ENCODE measurements around the gene SCAF4. TPM values are rescaled to one million over a fixed set of nuclear protein-coding genes. Genes with fewer than 3 reads are reported as not detected.

SCAF4 gene
- total and polyA plus RNA-seq, 10 of the 15 experiments (the other 5 are each of a cell fraction or from before 2014, with no cell fraction given), result 4.3 to 49.3 (median 16.0) TPM

DNA sequence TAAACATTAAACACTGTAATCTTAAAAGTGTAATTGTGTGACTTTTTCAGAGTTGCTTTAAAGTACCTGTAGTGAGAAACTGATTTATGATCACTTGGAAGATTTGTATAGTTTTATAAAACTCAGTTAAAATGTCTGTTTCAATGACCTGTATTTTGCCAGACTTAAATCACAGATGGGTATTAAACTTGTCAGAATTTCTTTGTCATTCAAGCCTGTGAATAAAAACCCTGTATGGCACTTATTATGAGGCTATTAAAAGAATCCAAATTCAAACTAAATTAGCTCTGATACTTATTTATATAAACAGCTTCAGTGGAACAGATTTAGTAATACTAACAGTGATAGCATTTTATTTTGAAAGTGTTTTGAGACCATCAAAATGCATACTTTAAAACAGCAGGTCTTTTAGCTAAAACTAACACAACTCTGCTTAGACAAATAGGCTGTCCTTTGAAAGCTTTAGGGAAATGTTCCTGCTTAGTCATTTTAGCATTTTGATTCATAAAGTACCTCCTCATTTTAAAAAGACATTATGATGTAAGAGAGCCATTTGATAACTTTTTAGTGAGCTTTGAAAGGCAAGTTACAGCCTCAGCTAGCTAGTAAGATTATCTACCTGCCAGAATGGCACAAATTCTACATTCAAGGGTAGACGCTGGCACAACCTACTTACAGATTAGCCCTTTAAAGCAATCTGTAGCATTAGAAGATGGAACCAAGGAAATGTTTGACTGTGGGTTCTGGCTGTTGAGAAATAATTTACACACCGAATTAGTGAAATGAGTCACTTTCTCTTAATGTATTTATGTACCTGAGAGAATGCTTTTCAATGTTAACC is 63.0 kb downstream of the SCAF4 start (continued):
- TF ChIP-seq, protein P1, sequence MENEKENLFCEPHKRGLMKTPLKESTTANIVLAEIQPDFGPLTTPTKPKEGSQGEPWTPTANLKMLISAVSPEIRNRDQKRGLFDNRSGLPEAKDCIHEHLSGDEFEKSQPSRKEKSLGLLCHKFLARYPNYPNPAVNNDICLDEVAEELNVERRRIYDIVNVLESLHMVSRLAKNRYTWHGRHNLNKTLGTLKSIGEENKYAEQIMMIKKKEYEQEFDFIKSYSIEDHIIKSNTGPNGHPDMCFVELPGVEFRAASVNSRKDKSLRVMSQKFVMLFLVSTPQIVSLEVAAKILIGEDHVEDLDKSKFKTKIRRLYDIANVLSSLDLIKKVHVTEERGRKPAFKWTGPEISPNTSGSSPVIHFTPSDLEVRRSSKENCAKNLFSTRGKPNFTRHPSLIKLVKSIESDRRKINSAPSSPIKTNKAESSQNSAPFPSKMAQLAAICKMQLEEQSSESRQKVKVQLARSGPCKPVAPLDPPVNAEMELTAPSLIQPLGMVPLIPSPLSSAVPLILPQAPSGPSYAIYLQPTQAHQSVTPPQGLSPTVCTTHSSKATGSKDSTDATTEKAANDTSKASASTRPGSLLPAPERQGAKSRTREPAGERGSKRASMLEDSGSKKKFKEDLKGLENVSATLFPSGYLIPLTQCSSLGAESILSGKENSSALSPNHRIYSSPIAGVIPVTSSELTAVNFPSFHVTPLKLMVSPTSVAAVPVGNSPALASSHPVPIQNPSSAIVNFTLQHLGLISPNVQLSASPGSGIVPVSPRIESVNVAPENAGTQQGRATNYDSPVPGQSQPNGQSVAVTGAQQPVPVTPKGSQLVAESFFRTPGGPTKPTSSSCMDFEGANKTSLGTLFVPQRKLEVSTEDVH (IDR thresholded peaks at IDR 0.05; ENCODE audit: low read depth, partially characterized antibody), result no peak
- TF ChIP-seq POU2F2 (IDR thresholded peaks at IDR 0.05; ENCODE audit: borderline replicate concordance, low read depth, low read length) (no peak), GABPA (IDR thresholded peaks at IDR 0.05; ENCODE audit: low read depth) (peak; percentile 35; the same call in 1 of the 2 replicates), CUX1 (IDR thresholded peaks at IDR 0.05; ENCODE audit: insufficient replicate concordance, low read depth, low read length) (no peak), LARP7 (IDR thresholded peaks at IDR 0.05) (no peak), BCLAF1 (IDR thresholded peaks at IDR 0.05) (no peak), RUNX3 (IDR thresholded peaks at IDR 0.05; ENCODE audit: low read length) (peak; percentile 34; the same call in 1 of the 2 replicates), POLR2AphosphoS5 (IDR thresholded peaks at IDR 0.05; ENCODE audit: low read length) (peak; percentile 24; the same call in 1 of the 2 replicates), PAX8 (IDR thresholded peaks at IDR 0.05) (no peak), ZNF207 (IDR thresholded peaks at IDR 0.05; ENCODE audit: borderline replicate concordance) (no peak), FOXK2 (IDR thresholded peaks at IDR 0.05) (no peak), ATF7 (IDR thresholded peaks at IDR 0.05; ENCODE audit: low read depth) (peak; percentile 27; the same call in 1 of the 2 replicates), MTA3 (IDR thresholded peaks at IDR 0.05; ENCODE audit: borderline replicate concordance, low read length) (peak; percentile 72), JUNB (IDR thresholded peaks at IDR 0.05) (peak; percentile 99), CREM (IDR thresholded peaks at IDR 0.05; ENCODE audit: low read depth) (peak; percentile 72), PBX3 (IDR thresholded peaks at IDR 0.05; ENCODE audit: insufficient replicate concordance, low read depth, low read length) (no peak), MTA2 (IDR thresholded peaks at IDR 0.05; ENCODE audit: low read depth) (peak; percentile 60; the same call in 1 of the 2 replicates), CREB1 (IDR thresholded peaks at IDR 0.05; ENCODE audit: low read depth) (peak; percentile 24; the same call in 1 of the 2 replicates)
